Lower lobe of right lung (tissue), 2 donors: ENCODE data around the gene GYPB. TPM values are rescaled to one million over a fixed set of nuclear protein-coding genes. Genes with fewer than 3 reads are reported as not detected.
"Not testable (repeated sequence)": the region's sequence is repeated elsewhere in the genome, so short reads cannot be mapped to it uniquely, and the experiment has no call there.

Source experiments
- ATAC-seq, 2 donors: fragments of 200-7000 bp; cut with Tn5 transposase; one replicate each; pipeline ENCODE4 v1.9.1; 2020 to 2022; ENCODE audit warnings: mild to moderate bottlenecking in 2 of 2, moderate library complexity in 2 of 2
- DNase-seq: peaks from one replicate; pipeline ENCODE4 v3.0.0-alpha.2; 2020
- H3K27ac ChIP-seq: fragments of 200-600 bp; one replicate; pipeline ENCODE4 v1.8.0; 2022
- H3K27me3 ChIP-seq: fragments of 200-600 bp; one replicate; pipeline ENCODE4 v1.8.0; 2022; ENCODE audit warnings: low read depth
- H3K36me3 ChIP-seq: fragments of 200-600 bp; one replicate; pipeline ENCODE4 v1.8.0; 2022; ENCODE audit warnings: mild to moderate bottlenecking
- H3K4me1 ChIP-seq: fragments of 200-600 bp; one replicate; pipeline ENCODE4 v1.8.0; 2022
- H3K4me3 ChIP-seq: fragments of 200-600 bp; one replicate; pipeline ENCODE4 v1.8.0; 2022; ENCODE audit warnings: mild to moderate bottlenecking
- H3K9me3 ChIP-seq: fragments of 200-600 bp; one replicate; pipeline ENCODE4 v1.8.0; 2022
- CTCF ChIP-seq: fragments of 200-600 bp; IDR thresholded peaks from one replicate; pipeline ENCODE4 v1.8.0; 2022; ENCODE audit warnings: antibody characterized with exemption, mild to moderate bottlenecking
- intact Hi-C: fragments of 100-400 bp; cut with DNase I; formaldehyde crosslinking; loops from one replicate; pipeline ENCODE4 v1.11.0; 2022
- total RNA-seq: library from RNA; stranded (reverse); fragmentation: NEBNext Ultra II Directional; extraction: Animal tissue kit (Norgen Biotek cat#: 25700); gene quantifications from one replicate; pipeline ENCODE4 v1.2.1, GENCODE V29; 2021
- donor health status: DM: no; HTN: yes; CAD: no; lungs with severe emphysema.

Gene GYPB
- total RNA-seq, 1 donor from 2014 or later, result not detected

GRCh38 chr4:143961075-143961474 is 58.1 kb downstream of the GYPB start:
- DNase-seq, result no peak
- H3K4me1 ChIP-seq, result no peaks in the 10 kb centered on the region
- intact Hi-C loops, result no loop called here
- H3K27ac ChIP-seq, result no peak overlapping the region
- no peaks in the 10 kb centered on the region for H3K36me3 ChIP-seq
- TF ChIP-seq CTCF, result no peak
- H3K9me3 ChIP-seq, result no peaks in the 10 kb centered on the region
- no peaks in the 10 kb centered on the region for H3K27me3 ChIP-seq
- no peak overlapping the region for H3K4me3 ChIP-seq
- ATAC-seq, result no peak

GRCh38 chr4:143955306-143955705 is 63.9 kb downstream of the GYPB start:
- H3K27ac ChIP-seq, H3K36me3 ChIP-seq, H3K4me3 ChIP-seq, DNase-seq, H3K27me3 ChIP-seq, ATAC-seq, H3K9me3 ChIP-seq, intact Hi-C loops, H3K4me1 ChIP-seq: not testable (repeated sequence)

GRCh38 chr4:143951458-143951972 is 67.7 kb downstream of the GYPB start:
- H3K4me1 ChIP-seq, intact Hi-C loops, H3K36me3 ChIP-seq, DNase-seq, H3K9me3 ChIP-seq, H3K27ac ChIP-seq, ATAC-seq, H3K4me3 ChIP-seq, H3K27me3 ChIP-seq: not testable (repeated sequence)

- ATAC-seq, H3K27me3 ChIP-seq, H3K36me3 ChIP-seq, DNase-seq, H3K4me1 ChIP-seq, H3K27ac ChIP-seq, H3K9me3 ChIP-seq, H3K4me3 ChIP-seq, intact Hi-C loops: not testable (repeated sequence)
Measured at GRCh38 chr4:143950967-143951366, 68.2 kb downstream of the GYPB start.

- H3K27me3 ChIP-seq, DNase-seq, intact Hi-C loops, H3K4me3 ChIP-seq, ATAC-seq, H3K36me3 ChIP-seq, H3K27ac ChIP-seq, H3K9me3 ChIP-seq, H3K4me1 ChIP-seq: not testable (repeated sequence)
Measured at GRCh38 chr4:143950185-143950584, 69.0 kb downstream of the GYPB start.

- ATAC-seq, H3K9me3 ChIP-seq, DNase-seq, H3K36me3 ChIP-seq, H3K27me3 ChIP-seq, H3K4me3 ChIP-seq, H3K4me1 ChIP-seq, H3K27ac ChIP-seq, intact Hi-C loops: not testable (repeated sequence)
Measured at GRCh38 chr4:143947493-143947892, 71.7 kb downstream of the GYPB start.

Other genes with a start within 250 kb of the GYPB start
- gene GYPE, start 113.8 kb downstream of the GYPB start, total RNA-seq, result 2.5 TPM
- gene GYPA, start 121.3 kb upstream of the GYPB start, total RNA-seq, result not detected